BJ (cell line): ENCODE results near the gene TMEM14C. TPM values are rescaled to one million over a fixed set of nuclear protein-coding genes. Genes with fewer than 3 reads are reported as not detected.
A peak's percentile ranks its signal among the peaks of the same experiment; 100 is the strongest.

Source experiments
- CTCF ChIA-PET: fragments of 350-600 bp; formaldehyde crosslinking; extraction: SDS; loops from one replicate; lab custom pipeline; 2021; ENCODE audit warnings: antibody characterized with exemption, inconsistent platforms; lab: Yijun Ruan, JAX
- POLR2A ChIA-PET: fragments of 300-600 bp; sonication (Branson Sonifier 250); formaldehyde crosslinking; extraction: SDS; loops from one replicate; lab custom pipeline; 2021; ENCODE audit warnings: antibody characterized with exemption; lab: Charles Lee
- DNase-seq: peaks from one replicate; pipeline ENCODE4 v3.0.0-alpha.2; 2011; ENCODE audit warnings: low read depth
- H3K27me3 ChIP-seq: 2 replicates; pipeline ENCODE4 v1.6.0; 2011; ENCODE audit warnings: low read length; ENCODE audit not compliant: control insufficient read depth, insufficient read depth
- H3K36me3 ChIP-seq: 2 replicates; pipeline ENCODE4 v1.5.1; 2011; ENCODE audit warnings: low read length; ENCODE audit not compliant: control insufficient read depth, insufficient read depth
- H3K4me3 ChIP-seq: 2 replicates; pipeline ENCODE4 v1.5.1; 2011; ENCODE audit warnings: low read depth, mild to moderate bottlenecking, control low read depth, low read length
- polyA minus RNA-seq: library from RNA; depleted of rRNA, polyadenylated mRNA; stranded (reverse); fragments of >200 nt; gene quantifications from 2 replicates; pipeline ENCODE4 v1.2.3, GENCODE V29; 2011; rRNA and poly(A)+ RNA removed
- polyA plus RNA-seq: library from polyadenylated mRNA; depleted of rRNA; stranded (reverse); fragments of >200 nt; gene quantifications from 2 replicates; pipeline ENCODE4 v1.2.3, GENCODE V29; 2011; rRNA removed
- TF ChIP-seq, protein P1 (sequence below): IDR thresholded peaks from 2 replicates; pipeline ENCODE4 v1.5.1; 2011; ENCODE audit warnings: low read depth, mild to moderate bottlenecking, control low read depth, inconsistent platforms, low read length, moderate library complexity; ENCODE audit not compliant: insufficient read depth

Gene TMEM14C
- polyA plus RNA-seq, result 210 and 226 TPM in 2 replicates
- polyA minus RNA-seq, result 37.5 and 45.8 TPM in 2 replicates

DNA sequence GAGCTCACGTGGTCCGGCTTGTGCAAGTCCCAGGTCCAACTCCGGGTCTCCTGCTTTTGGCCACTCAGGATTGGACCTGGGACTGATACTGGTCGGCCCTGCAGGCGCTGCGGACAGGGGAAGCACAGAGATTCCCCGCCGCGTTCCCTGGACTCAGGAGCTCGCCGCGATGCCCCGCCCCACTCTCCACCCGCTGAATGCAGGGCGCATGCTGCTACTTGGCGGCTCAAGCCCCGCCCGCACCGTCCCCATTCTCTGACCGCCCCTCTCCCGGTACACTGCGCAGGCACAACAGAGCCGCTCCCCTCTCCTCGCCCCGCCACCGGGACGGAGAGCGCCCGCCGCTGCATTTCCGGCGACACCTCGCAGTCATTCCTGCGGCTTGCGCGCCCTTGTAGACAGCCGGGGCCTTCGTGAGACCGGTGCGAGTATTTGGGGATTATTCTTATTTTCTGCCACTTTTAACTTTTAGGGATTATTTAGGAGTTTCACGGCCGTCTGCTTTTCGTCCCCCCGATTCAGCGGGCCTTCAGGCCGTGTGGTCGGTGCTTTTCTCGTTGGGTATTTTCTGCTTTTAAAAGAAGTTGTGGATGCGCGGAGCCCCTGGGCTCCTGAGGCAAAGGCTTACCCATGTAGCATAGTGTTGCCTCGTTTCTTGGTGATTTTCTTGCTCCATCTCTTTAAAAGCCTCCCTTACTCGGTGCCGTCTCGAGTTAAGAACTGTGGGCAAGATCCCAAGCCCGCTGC is at the start of gene TMEM14C:
Gene TMEM14C, plus strand, starts transcription at position 251 of the 747 bp plus-strand sequence. CDS start 1,544 bp downstream, outside the sequence.
- DNase-seq, result peak; percentile 94
- POLR2A ChIA-PET, result interaction anchor here (0.6 kb wide), 1 partner anchor 28 kb away, joined by 3 read pairs; the partner anchor contains the start of genes C6orf52 and PAK1IP1
- CTCF ChIA-PET, result interaction anchor here (0.6 to 3.7 kb wide), 4 partner anchors 10 to 332 kb away, joined by 3 to 12 read pairs (median 4); no protein-coding TSS in a partner anchor
- Histone ChIP-seq H3K36me3 (peaks cover 8% of the 10 kb centered on the region), H3K4me3 (peak within 1 kb of the TSS; percentile 61), H3K27me3 (no peaks in the 10 kb centered on the region)
- TF ChIP-seq, protein P1, sequence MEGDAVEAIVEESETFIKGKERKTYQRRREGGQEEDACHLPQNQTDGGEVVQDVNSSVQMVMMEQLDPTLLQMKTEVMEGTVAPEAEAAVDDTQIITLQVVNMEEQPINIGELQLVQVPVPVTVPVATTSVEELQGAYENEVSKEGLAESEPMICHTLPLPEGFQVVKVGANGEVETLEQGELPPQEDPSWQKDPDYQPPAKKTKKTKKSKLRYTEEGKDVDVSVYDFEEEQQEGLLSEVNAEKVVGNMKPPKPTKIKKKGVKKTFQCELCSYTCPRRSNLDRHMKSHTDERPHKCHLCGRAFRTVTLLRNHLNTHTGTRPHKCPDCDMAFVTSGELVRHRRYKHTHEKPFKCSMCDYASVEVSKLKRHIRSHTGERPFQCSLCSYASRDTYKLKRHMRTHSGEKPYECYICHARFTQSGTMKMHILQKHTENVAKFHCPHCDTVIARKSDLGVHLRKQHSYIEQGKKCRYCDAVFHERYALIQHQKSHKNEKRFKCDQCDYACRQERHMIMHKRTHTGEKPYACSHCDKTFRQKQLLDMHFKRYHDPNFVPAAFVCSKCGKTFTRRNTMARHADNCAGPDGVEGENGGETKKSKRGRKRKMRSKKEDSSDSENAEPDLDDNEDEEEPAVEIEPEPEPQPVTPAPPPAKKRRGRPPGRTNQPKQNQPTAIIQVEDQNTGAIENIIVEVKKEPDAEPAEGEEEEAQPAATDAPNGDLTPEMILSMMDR, result no peak

DNA sequence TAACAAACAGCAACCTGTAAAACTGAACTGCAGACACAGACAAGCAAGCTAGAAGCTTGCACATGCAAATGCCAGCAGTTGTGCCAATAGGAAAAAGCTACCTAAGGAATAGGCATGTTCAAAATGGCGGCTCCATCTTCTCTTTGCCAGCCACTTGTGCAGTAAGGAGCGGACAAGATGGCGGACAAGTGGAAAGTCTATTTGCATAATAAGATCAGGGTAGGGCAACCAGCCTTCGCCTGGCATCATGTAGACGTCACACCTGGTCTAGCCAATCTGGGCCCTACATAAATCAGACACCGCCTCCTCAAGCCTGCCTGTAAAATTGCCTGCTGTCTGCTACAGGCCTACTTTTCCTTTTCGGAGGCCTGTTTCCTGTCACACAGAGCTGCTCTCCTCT is 46.5 kb upstream of the TMEM14C start:
- no peak for DNase-seq
- Histone ChIP-seq H3K27me3 (no peaks in the 10 kb centered on the region), H3K36me3 (no peaks in the 10 kb centered on the region), H3K4me3 (no peak overlapping the region)
- POLR2A ChIA-PET, result no interaction called here
- CTCF ChIA-PET, result interaction anchor here (0.7 kb wide), 1 partner anchor 176 kb away, joined by 3 read pairs; no protein-coding TSS in a partner anchor
- TF ChIP-seq, protein P1, result no peak

DNA sequence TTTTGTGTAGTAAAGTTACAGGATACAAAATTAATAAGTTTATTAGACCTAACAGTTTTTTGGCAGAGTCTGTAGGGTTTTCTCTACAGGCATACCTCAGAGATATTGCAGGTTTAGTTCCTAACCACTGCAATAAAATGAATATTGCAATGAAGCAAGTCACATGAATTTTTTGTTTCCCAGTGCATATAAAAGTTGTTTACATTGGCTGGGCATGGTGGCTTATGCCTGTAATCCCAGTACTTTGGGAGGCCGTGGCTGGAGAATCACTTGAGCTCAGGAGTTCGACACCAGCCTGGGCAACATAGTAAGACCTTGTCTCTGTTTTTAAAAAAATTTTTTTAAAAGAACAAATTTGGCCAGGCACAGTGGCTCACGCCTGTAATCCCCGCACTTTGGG is 44.4 kb upstream of the TMEM14C start:
- H3K27me3 ChIP-seq, result no peaks in the 10 kb centered on the region
- no peak for DNase-seq
- TF ChIP-seq, protein P1, result no peak
- ChIA-PET CTCF (no interaction called here), POLR2A (no interaction called here)
- no peaks in the 10 kb centered on the region for H3K36me3 ChIP-seq
- H3K4me3 ChIP-seq, result no peak overlapping the region

DNA sequence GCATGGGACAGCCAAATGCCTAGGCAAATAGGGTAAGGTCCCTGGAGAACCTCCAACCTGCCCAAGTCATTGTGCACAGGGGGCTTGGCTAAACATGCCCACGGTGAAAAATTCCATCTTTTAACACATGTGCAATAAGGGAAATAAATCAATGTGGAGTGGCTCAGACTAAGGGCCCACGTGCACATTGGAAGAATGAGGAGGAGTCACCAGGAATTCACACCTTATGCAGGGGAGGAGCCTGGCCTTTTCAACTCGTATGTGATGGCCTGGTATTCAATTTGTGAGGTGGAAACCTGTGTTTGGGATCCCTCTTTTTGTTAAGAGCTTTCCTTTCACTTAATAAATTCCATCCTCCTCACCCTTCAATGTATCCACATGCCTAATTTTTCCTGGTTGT is 41.1 kb upstream of the TMEM14C start:
- no peak overlapping the region for H3K4me3 ChIP-seq
- H3K36me3 ChIP-seq, result no peaks in the 10 kb centered on the region
- ChIA-PET CTCF (no interaction called here), POLR2A (no interaction called here)
- TF ChIP-seq, protein P1, result no peak
- no peak for DNase-seq
- H3K27me3 ChIP-seq, result no peaks in the 10 kb centered on the region; the same call in 1 of the 2 replicates

DNA sequence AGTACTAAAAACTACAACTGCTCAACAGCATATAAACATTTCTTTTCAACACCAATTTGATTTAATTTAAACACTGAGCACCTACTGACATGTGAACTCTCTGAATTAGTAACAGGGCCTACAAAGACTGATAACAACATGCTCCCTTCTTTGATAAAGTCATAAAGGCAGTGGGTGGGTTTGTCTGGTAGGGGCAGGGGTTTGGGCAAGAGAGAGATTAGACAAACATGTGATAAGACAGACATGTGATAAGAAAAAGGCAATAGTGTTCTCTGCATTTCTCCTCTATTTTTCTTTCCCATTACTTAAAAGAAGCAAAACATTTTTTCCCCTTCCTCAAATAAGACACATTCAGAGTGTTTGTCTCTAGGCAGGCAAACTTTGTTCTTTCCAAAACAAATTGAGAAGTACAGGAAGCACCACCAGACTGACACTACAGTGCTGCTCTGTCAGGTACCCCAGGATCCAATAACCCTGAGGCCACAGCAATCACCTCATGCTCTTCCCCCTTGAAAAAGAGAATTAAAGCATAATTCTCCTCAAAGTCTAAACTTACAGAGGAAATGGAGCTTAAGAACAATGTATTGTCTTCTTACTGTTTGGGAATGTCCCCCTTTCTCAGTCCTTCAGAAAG is 40.4 kb upstream of the TMEM14C start:
- TF ChIP-seq, protein P1, result no peak
- CTCF ChIA-PET, result no interaction called here
- DNase-seq, result no peak
- Histone ChIP-seq H3K27me3 (no peaks in the 10 kb centered on the region; the same call in 1 of the 2 replicates), H3K36me3 (no peaks in the 10 kb centered on the region), H3K4me3 (no peak overlapping the region)
- POLR2A ChIA-PET, result no interaction called here
